A549 (cell line): ENCODE data around the gene RAG2. TPM values are rescaled to one million over a fixed set of nuclear protein-coding genes. Genes with fewer than 3 reads are reported as not detected.

ENCODE experiments used
- ATAC-seq, 2 experiments: fragments of 200-7000 bp in 1 of 2; fragments of >200 bp in 1 of 2; cut with Nextera tagmentation in 1 of 2; cut with Tn5 transposase in 1 of 2; 3 replicates each; pipeline versions ENCODE4 v1.8.0 to v1.9.1; 2018 to 2020; ENCODE audit warnings: mild to moderate bottlenecking in 1 of 2, moderate library complexity in 1 of 2
- CTCF ChIA-PET: fragments of 300-600 bp; sonication (Branson Sonifier 250); formaldehyde crosslinking; extraction: SDS; loops from one replicate; lab custom pipeline; 2021; ENCODE audit warnings: antibody characterized with exemption, inconsistent platforms; lab: Yijun Ruan, JAX
- POLR2A ChIA-PET: fragments of 350-600 bp; formaldehyde crosslinking; extraction: SDS; loops from one replicate; lab custom pipeline; 2021; ENCODE audit warnings: antibody characterized with exemption, inconsistent platforms; lab: Yijun Ruan, JAX
- DNase-seq, 2 experiments: peaks; one replicate each; pipeline versions ENCODE4 v3.0.0 to v3.0.0-alpha.2; 2011 to 2016; ENCODE audit warnings: low read depth in 1 of 2, low spot score in 1 of 2
- FAIRE-seq: peaks from 2 replicates; lab custom pipeline; 2011; peaks lifted over from hg19 to GRCh38; lab: Jason Lieb, UNC
- H3K27ac ChIP-seq, 2 experiments: fragments of >200 bp; sonication (Bioruptor Twin); formaldehyde crosslinking; 3 replicates each; pipeline ENCODE4 v1.5.1; 2016 to 2017
- H3K4me1 ChIP-seq: fragments of >200 bp; sonication (Bioruptor Twin); formaldehyde crosslinking; 3 replicates; pipeline ENCODE4 v1.6.1; 2016
- H3K4me2 ChIP-seq: fragments of >200 bp; sonication (Bioruptor Twin); formaldehyde crosslinking; 3 replicates; pipeline ENCODE4 v1.6.1; 2016
- H3K4me3 ChIP-seq: fragments of >200 bp; sonication (Bioruptor Twin); formaldehyde crosslinking; 3 replicates; pipeline ENCODE4 v1.5.1; 2016
- H3K9me3 ChIP-seq: fragments of >200 bp; sonication (Bioruptor Twin); formaldehyde crosslinking; 3 replicates; pipeline ENCODE4 v1.6.1; 2016
- ATOH8 ChIP-seq: fragments of 250-450 bp; sonication (Bioruptor Pico); IDR thresholded peaks from 2 replicates; pipeline ENCODE4 v1.5.0; 2020; ENCODE audit warnings: low read depth, mild to moderate bottlenecking, moderate library complexity
- CHD2 ChIP-seq: fragments of 150-350 bp; IDR thresholded peaks from 2 replicates; pipeline ENCODE4 v1.6.1; 2014; ENCODE audit warnings: low read length; ENCODE audit not compliant: partially characterized antibody
- CTCF ChIP-seq: fragments of >200 bp; sonication (Bioruptor Twin); formaldehyde crosslinking; IDR thresholded peaks from 3 replicates; pipeline ENCODE4 v1.5.1; 2016
- E2F6 ChIP-seq: IDR thresholded peaks from 2 replicates; pipeline ENCODE4 v1.6.1; 2012; ENCODE audit warnings: low read depth, borderline replicate concordance
- EP300 ChIP-seq, 2 experiments: fragments of >200 bp; sonication (Bioruptor Twin); formaldehyde crosslinking; IDR thresholded peaks; 2 replicates in 1 of 2; 3 replicates in 1 of 2; pipeline ENCODE4 v1.6.1; 2016 to 2017
- FOXS1 ChIP-seq: fragments of 250-450 bp; sonication (Bioruptor Pico); IDR thresholded peaks from 2 replicates; pipeline ENCODE4 v1.5.0; 2020; ENCODE audit warnings: mild to moderate bottlenecking, moderate library complexity
- HES2 ChIP-seq: fragments of >200 bp; sonication (Bioruptor Twin); formaldehyde crosslinking; IDR thresholded peaks from 2 replicates; pipeline ENCODE4 v1.6.1; 2016
- HEYL ChIP-seq: fragments of 250-450 bp; sonication (Bioruptor Pico); IDR thresholded peaks from 2 replicates; pipeline ENCODE4 v1.8.0; 2021; ENCODE audit warnings: mild to moderate bottlenecking, moderate library complexity
- HOXA7 ChIP-seq: fragments of 250-450 bp; sonication (Bioruptor Pico); IDR thresholded peaks from 2 replicates; pipeline ENCODE4 v1.5.0; 2020; ENCODE audit warnings: mild to moderate bottlenecking, moderate library complexity
- JUN ChIP-seq, 2 experiments: fragments of >200 bp; sonication (Bioruptor Twin); formaldehyde crosslinking; IDR thresholded peaks; 2 replicates in 1 of 2; 3 replicates in 1 of 2; pipeline ENCODE4 v1.6.1; 2016 to 2017
- JUNB ChIP-seq: fragments of >200 bp; sonication (Bioruptor Twin); formaldehyde crosslinking; IDR thresholded peaks from 2 replicates; pipeline ENCODE4 v1.6.1; 2016
- MYC ChIP-seq: IDR thresholded peaks from 2 replicates; pipeline ENCODE4 v1.6.1; 2012; ENCODE audit warnings: mild to moderate bottlenecking, inconsistent platforms, low read length, improper control_type of control experiment, borderline replicate concordance
- NR3C1 ChIP-seq: fragments of >200 bp; sonication (Bioruptor Twin); formaldehyde crosslinking; IDR thresholded peaks from 3 replicates; pipeline ENCODE4 v1.6.1; 2017
- POLR2A ChIP-seq: IDR thresholded peaks from 2 replicates; pipeline ENCODE4 v1.6.1; 2012; ENCODE audit warnings: mild to moderate bottlenecking, low read length
- POLR2AphosphoS2 ChIP-seq: conservative IDR thresholded peaks from 2 replicates; pipeline ENCODE4 v1.6.1; 2012; ENCODE audit warnings: low read length, improper control_type of control experiment, inconsistent platforms
- RAD21 ChIP-seq, 2 experiments: fragments of >200 bp in 1 of 2; sonication (Bioruptor Twin) in 1 of 2; formaldehyde crosslinking in 1 of 2; IDR thresholded peaks in 1 of 2; conservative IDR thresholded peaks in 1 of 2; 2 replicates in 1 of 2; 3 replicates in 1 of 2; pipeline ENCODE4 v1.6.1; 2012 to 2018; ENCODE audit warnings: inconsistent platforms in 1 of 2
- REST ChIP-seq: fragments of 200-600 bp; sonication (generic); IDR thresholded peaks from 2 replicates; pipeline ENCODE4 v1.6.1; 2016; ENCODE audit warnings: antibody characterized with exemption, mild to moderate bottlenecking, moderate library complexity
- SMC3 ChIP-seq: fragments of >200 bp; sonication (Bioruptor Twin); formaldehyde crosslinking; IDR thresholded peaks from 3 replicates; pipeline ENCODE4 v1.6.1; 2018; ENCODE audit warnings: inconsistent platforms
- SREBF2 ChIP-seq: fragments of 450-650 bp; IDR thresholded peaks from 2 replicates; pipeline ENCODE4 v1.6.1; 2014; ENCODE audit warnings: mild to moderate bottlenecking, moderate library complexity
- TFCP2L1 ChIP-seq: fragments of 250-450 bp; sonication (Bioruptor Pico); IDR thresholded peaks from 2 replicates; pipeline ENCODE4 v1.5.0; 2021; ENCODE audit warnings: mild to moderate bottlenecking
- WGBS: methylation state at CpG from one replicate; pipeline ENCODE4 v1.1.6; 2017; ENCODE audit errors: missing lambda C conversion rate; 5-methylcytosine and 5-hydroxymethylcytosine counted together
- polyA plus RNA-seq, 4 experiments: library from polyadenylated mRNA; depleted of rRNA in 3 of 4; stranded (reverse); fragments of >200 nt; fragmentation: RNase III in 1 of 4; extraction: RNeasy Plus Mini Kit Qiagen cat#74134 plus additional on column Dnase treatment in 1 of 4; gene quantifications; 2 replicates in 3 of 4; 3 replicates in 1 of 4; pipeline ENCODE4 v1.2.3, GENCODE V29; 2011 to 2017
- TF ChIP-seq, protein P1 (sequence below): fragments of >200 bp; sonication (Bioruptor Twin); formaldehyde crosslinking; IDR thresholded peaks from 3 replicates; pipeline ENCODE4 v1.6.1; 2016

The RAG2 gene
- polyA plus RNA-seq, 2 of the 4 experiments (the other 2 are of a cell fraction) = not detected

GRCh38 chr11:36565031-36565610 is 32.9 kb downstream of the RAG2 start:
- H3K4me2 ChIP-seq = peak overlapping the region; percentile 76
- DNase-seq = no peak
- peak in 1 of 2 experiments; percentile 41; a peak in 2 of 6 replicates for ATAC-seq
- no peaks in the 10 kb centered on the region for H3K4me1 ChIP-seq
- POLR2A ChIA-PET = no interaction called here
- no peak for TF ChIP-seq MYC
- no peak for TF ChIP-seq EP300 (IDR thresholded peaks at IDR 0.05)
- no peak for TF ChIP-seq HES2
- no peak for TF ChIP-seq ATOH8
- TF ChIP-seq CHD2 = no peak
- TF ChIP-seq POLR2AphosphoS2 = no peak
- TF ChIP-seq REST = no peak
- no peak for TF ChIP-seq JUNB
- no peak for TF ChIP-seq NR3C1
- no peak for TF ChIP-seq TFCP2L1 (CRISPR knock-in tag)
- no peak for TF ChIP-seq HEYL
- TF ChIP-seq E2F6 = no peak
- no peak for TF ChIP-seq HOXA7 (CRISPR knock-in tag)
- no peak for TF ChIP-seq SREBF2
- H3K9me3 ChIP-seq = no peaks in the 10 kb centered on the region
- FAIRE-seq = no peak
- H3K4me3 ChIP-seq = peak overlapping the region; percentile 30; the same call in 2 of the 3 replicates
- CTCF ChIA-PET = interaction anchor here (0.6 to 8.7 kb wide), 25 partner anchors 10 to 272 kb away, joined by 3 to 155 read pairs (median 5); partner anchors contain the start of gene IFTAP
- WGBS = 26% methylated on average over 6 of the region's 6 CpGs
- H3K27ac ChIP-seq = no peak overlapping the region

GRCh38 chr11:36564376-36565030 is 33.5 kb downstream of the RAG2 start:
- Histone ChIP-seq H3K9me3 (no peaks in the 10 kb centered on the region), H3K4me3 (peak overlapping the region; percentile 30; the same call in 2 of the 3 replicates), H3K4me1 (no peaks in the 10 kb centered on the region), H3K27ac (no peak overlapping the region), H3K4me2 (peak overlapping the region; percentile 76)
- TF ChIP-seq SMC3 = peak; percentile 66
- TF ChIP-seq, protein P1, sequence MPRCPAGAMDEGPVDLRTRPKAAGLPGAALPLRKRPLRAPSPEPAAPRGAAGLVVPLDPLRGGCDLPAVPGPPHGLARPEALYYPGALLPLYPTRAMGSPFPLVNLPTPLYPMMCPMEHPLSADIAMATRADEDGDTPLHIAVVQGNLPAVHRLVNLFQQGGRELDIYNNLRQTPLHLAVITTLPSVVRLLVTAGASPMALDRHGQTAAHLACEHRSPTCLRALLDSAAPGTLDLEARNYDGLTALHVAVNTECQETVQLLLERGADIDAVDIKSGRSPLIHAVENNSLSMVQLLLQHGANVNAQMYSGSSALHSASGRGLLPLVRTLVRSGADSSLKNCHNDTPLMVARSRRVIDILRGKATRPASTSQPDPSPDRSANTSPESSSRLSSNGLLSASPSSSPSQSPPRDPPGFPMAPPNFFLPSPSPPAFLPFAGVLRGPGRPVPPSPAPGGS = no peak
- TF ChIP-seq RAD21 (conservative IDR thresholded peaks at IDR 0.05 in 1 of 2, IDR thresholded peaks at IDR 0.05 in 1 of 2) = peak; percentile 81 to 86
- TF ChIP-seq POLR2A = no peak
- no peak for TF ChIP-seq REST
- no peak for TF ChIP-seq JUN (IDR thresholded peaks at IDR 0.05)
- peak; percentile 88 for TF ChIP-seq CTCF
- TF ChIP-seq FOXS1 (CRISPR knock-in tag) = no peak
- ATAC-seq = peak; percentile 89 to 93
- DNase-seq = peak; percentile 15 to 56
- FAIRE-seq = no peak
- 9% methylated on average over 15 of the region's 15 CpGs for WGBS
- CTCF ChIA-PET = interaction anchor here (0.6 to 8.7 kb wide), 34 partner anchors 11 to 359 kb away, joined by 3 to 155 read pairs (median 4); partner anchors contain the start of gene IFTAP
- POLR2A ChIA-PET = no interaction called here
